ENCODE data around the gene FSTL4.

GRCh38 chr5:133397990-133398645, 214.2 kb downstream of the FSTL4 start:
- TF ChIP-seq CTCF (IDR thresholded peaks at IDR 0.05 in 4 of 5, conservative IDR thresholded peaks at IDR 0.05 in 1 of 5) (no peak), POLR2A (IDR thresholded peaks at IDR 0.05) (no peak)

All from gastrocnemius medialis (tissue), 4 donors.